Psoas muscle (tissue), 8 donors: ENCODE results near the gene DTNA. TPM values are rescaled to one million over a fixed set of nuclear protein-coding genes. Genes with fewer than 3 reads are reported as not detected.

ENCODE experiments used
- ATAC-seq, 4 donors: fragments of 200-7000 bp; cut with Tn5 transposase; one replicate each; pipeline ENCODE4 v1.9.1; 2020; ENCODE audit warnings: moderate library complexity in 3 of 4, mild to moderate bottlenecking in 2 of 4
- DNase-seq, 2 donors: peaks; one replicate each; pipeline ENCODE4 v3.0.0-alpha.2; 2020
- H3K27ac ChIP-seq: fragments of 200-600 bp; one replicate; pipeline ENCODE4 v1.8.0; 2022
- H3K27me3 ChIP-seq, 3 donors: fragments of 200-600 bp in 1 of 3; one replicate each; pipeline versions ENCODE4 v1.6.1 to v1.8.0; 2013 to 2022; ENCODE audit warnings: low read length in 2 of 3, mild to moderate bottlenecking in 2 of 3, moderate library complexity in 1 of 3; ENCODE audit not compliant: insufficient read depth in 3 of 3
- H3K36me3 ChIP-seq, 2 donors: fragments of 200-600 bp in 1 of 2; one replicate each; pipeline versions ENCODE4 v1.6.1 to v1.8.0; 2013 to 2022; ENCODE audit warnings: low read depth in 1 of 2, mild to moderate bottlenecking in 1 of 2, moderate library complexity in 1 of 2; ENCODE audit not compliant: insufficient read depth in 1 of 2
- H3K4me1 ChIP-seq: fragments of 200-600 bp; one replicate; pipeline ENCODE4 v1.8.0; 2022
- H3K4me3 ChIP-seq: fragments of 200-600 bp; one replicate; pipeline ENCODE4 v1.8.0; 2022; ENCODE audit warnings: mild to moderate bottlenecking
- H3K9me3 ChIP-seq: fragments of 200-600 bp; one replicate; pipeline ENCODE4 v1.8.0; 2022
- WGBS, 3 donors: extraction: QIAGEN DNeasy Blood & Tissue Kit; methylation state at CpG; one replicate each; pipeline versions ENCODE4 v1.1.6 to v1.1.7; 2013; 5-methylcytosine and 5-hydroxymethylcytosine counted together
- intact Hi-C, 2 donors: fragments of 100-400 bp; cut with DNase I; formaldehyde crosslinking; loops; one replicate each; pipeline versions ENCODE4 v1.11.0 to v1.14.2; 2022
- polyA plus RNA-seq, 3 donors: library from polyadenylated mRNA; stranded (reverse); fragments of 200-250 nt; gene quantifications; one replicate each; pipeline ENCODE4 v1.2.3, GENCODE V29; 2013
- total RNA-seq, 4 donors: library from RNA; stranded (reverse); fragmentation: NEBNext Ultra II Directional in 2 of 4; extraction: Animal tissue kit (Norgen Biotek cat#: 25700) in 2 of 4; gene quantifications; one replicate each; pipeline versions ENCODE4 v1.2.1 to v1.2.4, GENCODE V29; 2021 to 2023
- TF ChIP-seq, protein P1 (sequence below): fragments of 200-600 bp; IDR thresholded peaks from one replicate; pipeline ENCODE4 v1.8.0; 2022; ENCODE audit warnings: antibody characterized with exemption
- donor health status: healthy with polysubstance abuse.
- donor health status: DM: no; HTN: no; CAD: no; lungs with moderate emphysema.
- donor health status: Bipolar disorder and iron deficiency.
- donor health status: healthy.
- donor health status: DM: yes; HTN: yes; CAD: no.
- donor health status: DM: no; HTN: no; CAD: no.
- donor health status: DM: no; HTN: no; CAD: no.
- donor health status: DM: yes; HTN: yes; CAD: no.

The DTNA gene
- total and polyA plus RNA-seq, 7 donors, result 12.6 to 103 (median 82.0) TPM

DNA sequence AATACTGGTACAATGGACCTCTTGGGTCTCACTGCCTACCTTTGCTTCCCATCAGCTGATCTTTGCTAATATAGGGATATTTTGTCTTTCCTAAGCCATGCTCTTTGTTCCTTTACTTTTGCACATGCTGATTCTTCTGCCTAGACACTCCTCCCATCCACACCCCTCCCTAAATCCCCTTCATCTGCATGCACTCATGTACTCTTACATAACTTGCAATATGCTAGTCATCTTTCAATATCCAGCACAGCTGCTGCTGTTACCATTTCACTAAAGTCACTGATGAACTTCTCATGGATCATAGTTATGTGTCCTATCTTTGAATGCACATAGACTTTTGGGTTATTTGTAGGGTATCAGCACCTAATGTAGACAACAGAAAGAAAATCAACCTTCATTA, 18.5 kb upstream of the DTNA start:
- H3K4me1 ChIP-seq, result peaks cover 38% of the 10 kb centered on the region
- H3K27me3 ChIP-seq, result no peaks in the 10 kb centered on the region
- DNase-seq (no peak), ATAC-seq (peak in 3 of 4 donors; percentile 44 to 64 (median 57))
- no peak overlapping the region for H3K4me3 ChIP-seq
- H3K27ac ChIP-seq, result no peak overlapping the region
- H3K9me3 ChIP-seq, result no peaks in the 10 kb centered on the region
- intact Hi-C loops, result no loop called here
- TF ChIP-seq, protein P1, sequence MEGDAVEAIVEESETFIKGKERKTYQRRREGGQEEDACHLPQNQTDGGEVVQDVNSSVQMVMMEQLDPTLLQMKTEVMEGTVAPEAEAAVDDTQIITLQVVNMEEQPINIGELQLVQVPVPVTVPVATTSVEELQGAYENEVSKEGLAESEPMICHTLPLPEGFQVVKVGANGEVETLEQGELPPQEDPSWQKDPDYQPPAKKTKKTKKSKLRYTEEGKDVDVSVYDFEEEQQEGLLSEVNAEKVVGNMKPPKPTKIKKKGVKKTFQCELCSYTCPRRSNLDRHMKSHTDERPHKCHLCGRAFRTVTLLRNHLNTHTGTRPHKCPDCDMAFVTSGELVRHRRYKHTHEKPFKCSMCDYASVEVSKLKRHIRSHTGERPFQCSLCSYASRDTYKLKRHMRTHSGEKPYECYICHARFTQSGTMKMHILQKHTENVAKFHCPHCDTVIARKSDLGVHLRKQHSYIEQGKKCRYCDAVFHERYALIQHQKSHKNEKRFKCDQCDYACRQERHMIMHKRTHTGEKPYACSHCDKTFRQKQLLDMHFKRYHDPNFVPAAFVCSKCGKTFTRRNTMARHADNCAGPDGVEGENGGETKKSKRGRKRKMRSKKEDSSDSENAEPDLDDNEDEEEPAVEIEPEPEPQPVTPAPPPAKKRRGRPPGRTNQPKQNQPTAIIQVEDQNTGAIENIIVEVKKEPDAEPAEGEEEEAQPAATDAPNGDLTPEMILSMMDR, result no peak
- no peaks in the 10 kb centered on the region for H3K36me3 ChIP-seq

DNA sequence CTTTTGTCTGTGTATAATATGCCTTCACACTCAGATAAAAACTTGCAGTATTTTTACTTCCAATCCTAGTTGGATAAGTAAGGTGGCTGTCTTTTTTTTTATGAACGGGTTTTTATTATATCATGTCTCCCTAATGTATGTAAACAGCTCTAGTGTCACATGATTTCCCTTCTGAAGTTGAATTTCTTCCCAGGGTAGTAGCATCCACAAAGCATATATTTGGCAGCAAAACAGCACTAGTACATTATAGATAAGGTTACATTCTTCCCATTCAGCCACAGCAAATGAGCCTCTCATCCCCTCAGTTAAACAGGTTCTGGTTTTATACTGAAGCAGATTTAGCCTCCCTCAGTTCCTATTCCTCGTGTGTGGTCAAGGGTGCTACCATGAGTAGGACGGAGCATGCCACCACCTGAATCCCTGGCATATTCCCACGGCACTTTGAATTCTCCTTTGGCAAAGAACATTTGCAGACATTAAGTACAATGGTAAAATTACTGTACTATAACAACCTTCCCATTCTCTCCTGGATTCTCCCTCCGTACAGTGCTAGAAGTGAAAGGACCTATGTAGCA, 15.4 kb upstream of the DTNA start:
- Histone ChIP-seq H3K27ac (no peak overlapping the region), H3K9me3 (no peaks in the 10 kb centered on the region), H3K4me1 (peaks cover 38% of the 10 kb centered on the region), H3K4me3 (no peak overlapping the region), H3K27me3 (no peaks in the 10 kb centered on the region), H3K36me3 (peaks cover 0 to 3% of the 10 kb centered on the region in 2 donors)
- intact Hi-C loops, result no loop called here
- TF ChIP-seq, protein P1, result no peak
- DNase-seq (no peak), ATAC-seq (peak in 2 of 4 donors; percentile 32 to 50)
- WGBS, 3 donors, result 47 to 61% (median 50%) methylated on average over 5 of the region's 5 CpGs

DNA sequence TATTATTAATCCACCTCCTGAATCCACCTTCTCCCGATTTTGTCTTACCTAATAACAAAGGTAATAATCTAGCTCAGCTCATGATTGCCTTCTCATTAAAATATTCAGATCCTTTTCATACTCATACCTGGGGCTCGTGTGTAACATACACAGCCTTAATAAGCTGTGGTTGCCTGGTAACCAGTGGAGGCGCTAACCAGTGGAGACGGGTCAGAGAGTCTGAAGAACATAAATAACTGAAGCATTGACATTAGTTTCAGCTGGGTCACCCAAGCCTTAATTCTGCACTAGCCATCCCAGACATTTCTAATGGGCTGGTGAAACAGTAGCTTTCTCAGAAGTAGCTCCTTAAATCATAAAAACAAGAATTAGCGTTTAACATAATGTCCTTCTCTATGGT, 14.8 kb upstream of the DTNA start:
- Histone ChIP-seq H3K4me1 (peaks cover 38% of the 10 kb centered on the region), H3K9me3 (no peaks in the 10 kb centered on the region), H3K27me3 (no peaks in the 10 kb centered on the region), H3K36me3 (peaks cover 0 to 3% of the 10 kb centered on the region in 2 donors), H3K27ac (no peak overlapping the region), H3K4me3 (no peak overlapping the region)
- ATAC-seq, result peak in 3 of 4 donors; percentile 42 to 71 (median 49)
- no peak for DNase-seq
- intact Hi-C loops, result no loop called here
- WGBS, 3 donors, result 38 to 55% (median 41%) methylated on average over 5 of the region's 5 CpGs
- TF ChIP-seq, protein P1, result no peak

DNA sequence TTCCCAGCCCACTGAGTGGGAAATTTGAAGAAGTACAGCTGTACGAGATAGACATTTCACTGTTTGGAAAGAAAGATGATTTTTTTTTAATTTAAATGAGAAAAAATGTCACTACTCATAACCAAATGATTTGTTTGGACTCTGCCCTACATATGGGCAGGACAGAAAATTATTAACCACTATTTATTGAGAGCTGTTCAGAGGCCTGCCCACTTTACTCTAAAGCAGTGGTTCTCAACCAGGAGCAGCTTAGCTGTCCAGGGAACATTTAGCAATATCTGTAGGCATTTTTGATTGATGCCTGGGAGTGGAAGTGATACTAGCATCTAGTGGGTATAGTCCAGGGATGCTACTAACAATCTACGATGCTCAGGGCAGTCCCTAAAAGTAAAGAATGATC, 13.4 kb upstream of the DTNA start:
- TF ChIP-seq, protein P1, result no peak
- no peak for ATAC-seq
- no peaks in the 10 kb centered on the region for H3K27me3 ChIP-seq
- WGBS, 3 donors, result 94 to 100% (median 97%) methylated on average over 2 of the region's 2 CpGs
- peaks cover 38% of the 10 kb centered on the region for H3K4me1 ChIP-seq
- H3K4me3 ChIP-seq, result no peak overlapping the region
- H3K36me3 ChIP-seq, result peaks cover 0 to 3% of the 10 kb centered on the region in 2 donors
- intact Hi-C loops, result no loop called here
- DNase-seq, result no peak
- H3K27ac ChIP-seq, result no peak overlapping the region
- H3K9me3 ChIP-seq, result no peaks in the 10 kb centered on the region

DNA sequence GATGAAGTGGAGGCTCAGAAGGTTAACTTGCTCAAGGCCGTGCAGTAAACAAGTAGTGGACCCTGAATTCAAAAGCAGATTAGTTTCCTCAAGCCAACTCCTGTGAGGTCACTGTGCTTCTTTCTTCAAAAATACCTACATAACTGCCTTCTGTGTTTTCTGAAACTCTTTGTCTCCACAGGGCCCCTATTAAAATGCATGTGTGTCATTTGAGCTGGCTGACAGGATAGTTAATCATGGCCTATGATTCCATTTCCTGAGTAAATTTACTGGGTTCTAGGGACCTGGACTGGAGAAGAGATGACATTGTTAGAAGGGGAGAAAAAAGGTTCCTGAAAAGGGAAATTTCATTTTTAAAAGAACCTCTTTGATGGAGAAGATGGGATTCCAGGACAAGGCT, 12.9 kb upstream of the DTNA start:
- DNase-seq, result no peak
- H3K27ac ChIP-seq, result no peak overlapping the region
- peaks cover 0 to 3% of the 10 kb centered on the region in 2 donors for H3K36me3 ChIP-seq
- intact Hi-C loops, result no loop called here
- ATAC-seq, result no peak
- no peak overlapping the region for H3K4me3 ChIP-seq
- 95 to 100% (median 98%) methylated on average over 1 of the region's 1 CpG for WGBS, 3 donors
- H3K9me3 ChIP-seq, result no peaks in the 10 kb centered on the region
- TF ChIP-seq, protein P1, result no peak
- H3K27me3 ChIP-seq, result no peaks in the 10 kb centered on the region
- peaks cover 35% of the 10 kb centered on the region for H3K4me1 ChIP-seq
